Sciatic nerve (tissue), 2 donors: ENCODE data around the gene NLGN4X. TPM values are rescaled to one million over a fixed set of nuclear protein-coding genes. Genes with fewer than 3 reads are reported as not detected.
"Not testable (repeated sequence)": the region's sequence is repeated elsewhere in the genome, so short reads cannot be mapped to it uniquely, and the experiment has no call there.

Experiments
- ATAC-seq: fragments of 200-7000 bp; cut with Tn5 transposase; one replicate; pipeline ENCODE4 v1.9.1; 2020; ENCODE audit warnings: mild to moderate bottlenecking, moderate library complexity
- DNase-seq: peaks from one replicate; pipeline ENCODE4 v3.0.0-alpha.2; 2020; ENCODE audit warnings: low spot score
- intact Hi-C: fragments of 100-400 bp; cut with DNase I; formaldehyde crosslinking; loops from one replicate; pipeline ENCODE4 v1.14.2; 2022
- total RNA-seq: library from RNA; stranded (reverse); fragmentation: NEBNext Ultra II Directional; extraction: Animal tissue kit (Norgen Biotek cat#: 25700); gene quantifications from one replicate; pipeline ENCODE4 v1.2.1, GENCODE V29; 2021
- donor health status: DM: no; HTN: no; CAD: no.
- donor health status: DM: no; HTN: no; CAD: no.

The NLGN4X gene
- total RNA-seq, 1 donor from 2014 or later = 17.9 TPM

- DNase-seq (no peak), ATAC-seq (no peak)
- intact Hi-C loops = no loop called here
These were observed 312.9 kb downstream of the NLGN4X start for GRCh38 chrX:5915783-5916182.

GRCh38 chrX:5907207-5907606 lies 321.5 kb downstream of the NLGN4X start:
- intact Hi-C loops = no loop called here
- DNase-seq = no peak
- ATAC-seq = no peak

DNA sequence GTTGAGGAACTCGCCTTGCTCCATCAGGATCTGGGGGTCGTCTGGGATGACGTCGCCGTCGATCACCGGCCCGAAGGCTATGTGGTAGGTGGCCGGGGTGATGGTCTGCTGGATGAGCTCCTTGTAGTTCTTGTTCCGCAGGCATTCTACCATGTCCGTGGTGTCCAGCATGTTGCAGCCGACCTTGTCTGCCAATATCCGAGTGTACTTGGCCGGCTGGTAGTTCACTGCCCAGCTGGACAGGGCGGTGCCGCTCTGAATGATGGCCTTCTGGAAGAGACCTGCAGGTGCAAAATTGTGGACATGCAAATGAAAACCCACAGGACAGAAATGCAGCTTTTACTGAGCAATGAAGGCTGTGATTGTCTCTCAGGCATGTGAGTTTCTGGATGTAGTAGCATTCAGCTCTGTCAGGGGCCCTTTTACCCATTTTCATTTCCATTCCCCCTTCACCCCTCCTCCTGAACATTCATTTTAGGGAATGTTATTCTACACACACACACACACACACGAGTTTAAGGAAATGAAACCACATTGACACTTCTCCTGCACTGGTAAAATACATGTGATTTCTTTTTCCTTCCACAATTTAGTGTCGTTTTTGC lies 325.0 kb downstream of the NLGN4X start:
- intact Hi-C loops, ATAC-seq, DNase-seq: not testable (repeated sequence)

GRCh38 chrX:5898463-5898862 lies 330.2 kb downstream of the NLGN4X start:
- intact Hi-C loops = no loop called here
- no peak for DNase-seq

GRCh38 chrX:5891378-5891777 lies 337.3 kb downstream of the NLGN4X start:
- ATAC-seq (no peak), DNase-seq (no peak)
- intact Hi-C loops = no loop called here

More at GRCh38 chrX:5898463-5898862, 330.2 kb downstream of the NLGN4X start:
- no peak for ATAC-seq

DNA sequence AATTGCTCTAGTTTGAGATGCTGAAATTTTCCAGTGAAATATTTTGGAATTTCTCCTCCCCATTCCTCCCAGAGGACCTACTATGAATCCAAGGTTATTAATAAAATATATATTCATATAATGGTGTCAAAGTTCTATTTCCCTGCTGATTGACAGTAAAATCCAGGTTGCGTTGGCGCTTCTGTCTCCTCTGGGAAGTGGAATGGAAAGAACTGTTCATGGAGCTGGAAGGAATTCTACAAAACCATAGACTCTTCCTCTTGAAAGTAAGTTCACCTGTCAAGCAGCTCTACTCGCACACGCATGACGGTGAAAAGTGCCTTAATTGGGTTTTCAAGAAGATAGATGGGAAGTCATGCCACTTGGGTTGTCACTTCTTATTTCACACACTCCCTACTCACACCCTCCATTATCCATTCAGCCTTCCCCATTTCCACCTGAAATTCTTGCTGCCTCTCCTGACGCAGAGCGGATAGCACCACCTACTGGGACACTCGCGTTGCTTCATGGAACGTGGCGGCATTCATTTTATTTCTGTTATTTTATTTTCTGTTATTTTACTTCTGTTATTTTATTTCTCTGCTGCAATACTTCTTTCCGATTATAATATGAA lies 351.6 kb downstream of the NLGN4X start:
- no peak for ATAC-seq
- DNase-seq = no peak
- intact Hi-C loops = no loop called here

- intact Hi-C loops = no loop called here
- DNase-seq = no peak
- ATAC-seq = peak; percentile 26
These were observed 358.4 kb downstream of the NLGN4X start for GRCh38 chrX:5870238-5870637.

- ATAC-seq (no peak), DNase-seq (no peak)
- intact Hi-C loops = no loop called here
These were observed 358.9 kb downstream of the NLGN4X start for GRCh38 chrX:5869786-5870185.

DNA sequence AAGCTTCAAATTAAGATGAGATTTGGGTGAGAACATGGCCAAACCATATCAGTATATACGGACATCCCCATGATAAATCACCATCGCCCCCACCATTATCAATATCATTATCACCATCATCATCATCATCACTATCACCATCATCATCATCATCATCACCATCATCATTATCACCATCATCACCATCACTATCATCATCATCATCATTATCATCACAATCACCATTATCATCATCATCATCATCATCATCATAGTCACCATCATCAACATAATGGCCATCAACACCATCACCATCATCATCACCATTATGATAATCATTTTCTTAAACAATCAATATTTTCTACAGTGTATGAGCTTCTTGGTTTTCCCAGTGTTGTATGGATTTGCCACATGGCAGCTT lies 360.9 kb downstream of the NLGN4X start:
- intact Hi-C loops = no loop called here
- ATAC-seq (no peak), DNase-seq (no peak)

DNA sequence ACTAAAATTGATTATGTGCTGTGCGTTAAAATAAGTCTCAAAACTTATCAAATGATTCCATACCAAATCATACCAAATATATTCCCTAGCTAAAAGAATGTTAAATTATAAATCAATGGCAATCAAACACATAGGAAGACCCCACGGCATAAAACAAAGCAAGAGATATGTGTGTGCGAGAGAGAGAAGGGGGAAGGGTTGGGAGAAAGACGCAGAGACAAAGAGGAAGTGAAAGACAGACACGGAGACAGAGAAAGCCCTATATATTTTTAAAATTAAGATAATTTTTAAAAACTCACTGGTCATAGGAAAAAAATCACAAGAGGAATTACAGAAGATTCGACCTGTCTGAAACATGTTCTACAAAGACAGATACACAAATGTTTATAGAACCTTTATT lies 371.4 kb downstream of the NLGN4X start:
- DNase-seq = no peak
- intact Hi-C loops = no loop called here
- no peak for ATAC-seq

- no peak for DNase-seq
- no peak for ATAC-seq
- intact Hi-C loops = no loop called here
These were observed 375.7 kb downstream of the NLGN4X start for GRCh38 chrX:5852941-5853340.

DNA sequence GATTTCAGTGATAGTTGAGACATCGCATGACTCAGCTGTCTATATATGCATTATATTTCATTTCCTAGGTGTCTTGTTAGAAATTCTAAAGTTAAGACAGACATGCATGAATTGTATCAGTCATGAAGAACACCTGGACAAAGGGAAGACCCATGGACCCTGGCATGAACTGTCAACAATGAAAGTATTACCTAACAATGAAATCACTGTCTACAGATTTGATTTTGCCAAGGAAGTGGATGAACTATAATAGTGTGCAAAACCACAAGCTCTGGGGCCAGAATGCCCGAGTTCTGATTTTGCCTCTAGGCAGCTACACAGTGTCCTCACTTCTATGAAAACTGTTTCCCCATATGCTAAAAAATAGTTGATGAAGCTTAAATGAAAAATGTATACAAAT lies 386.1 kb downstream of the NLGN4X start:
- intact Hi-C loops = no loop called here
- DNase-seq = no peak

More for the DNA sequence above, 386.1 kb downstream of the NLGN4X start:
- ATAC-seq = no peak
